Measurements from ENCODE around the gene MCC.

MCC gene

DNA sequence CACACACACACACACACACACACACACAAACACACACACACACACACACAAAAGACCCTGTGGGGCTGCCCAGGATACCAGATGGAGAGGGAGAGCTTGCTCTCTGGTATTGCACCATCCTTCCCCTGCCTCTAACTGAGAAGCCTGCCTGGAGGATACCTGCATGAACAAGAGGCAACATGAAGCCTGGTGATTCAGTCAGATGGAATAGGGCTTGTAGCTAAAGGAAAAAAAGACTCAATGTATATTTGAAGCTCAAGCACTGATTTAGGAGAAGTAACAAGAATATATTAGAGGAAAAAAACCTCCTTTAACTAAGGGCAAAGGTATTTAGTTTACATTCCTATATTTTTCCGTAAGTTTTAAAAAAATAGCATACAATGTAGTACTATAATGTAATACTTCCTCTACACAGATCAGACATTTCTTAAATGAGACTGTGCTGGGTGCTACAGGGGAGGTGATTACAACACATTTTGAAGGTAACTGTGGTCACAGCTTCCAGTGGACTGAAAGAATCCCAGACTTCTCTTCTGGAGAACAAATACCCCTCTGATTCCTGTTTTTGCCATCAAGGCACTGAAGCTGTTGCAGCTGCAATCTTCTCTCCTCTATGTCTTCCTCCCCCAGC lies 342.4 kb downstream of the MCC start:
- DNase-seq (ENCODE audit: insufficient read length, low spot score) (no peak), FAIRE-seq (no peak)
- TF ChIP-seq SPI1 (IDR thresholded peaks at IDR 0.05; ENCODE audit: low read depth, low read length) (no peak), POLR2A (IDR thresholded peaks at IDR 0.05; ENCODE audit: low read depth, low read length) (no peak), POLR2AphosphoS5 (IDR thresholded peaks at IDR 0.05; ENCODE audit: low read depth, low read length) (no peak), POU2F2 (IDR thresholded peaks at IDR 0.05; ENCODE audit: low read depth, low read length) (no peak), PAX5 (IDR thresholded peaks at IDR 0.05; ENCODE audit: insufficient read depth, low read length, severe bottlenecking) (no peak), TAF1 (IDR thresholded peaks at IDR 0.05; ENCODE audit: low read depth, low read length) (no peak)

DNA sequence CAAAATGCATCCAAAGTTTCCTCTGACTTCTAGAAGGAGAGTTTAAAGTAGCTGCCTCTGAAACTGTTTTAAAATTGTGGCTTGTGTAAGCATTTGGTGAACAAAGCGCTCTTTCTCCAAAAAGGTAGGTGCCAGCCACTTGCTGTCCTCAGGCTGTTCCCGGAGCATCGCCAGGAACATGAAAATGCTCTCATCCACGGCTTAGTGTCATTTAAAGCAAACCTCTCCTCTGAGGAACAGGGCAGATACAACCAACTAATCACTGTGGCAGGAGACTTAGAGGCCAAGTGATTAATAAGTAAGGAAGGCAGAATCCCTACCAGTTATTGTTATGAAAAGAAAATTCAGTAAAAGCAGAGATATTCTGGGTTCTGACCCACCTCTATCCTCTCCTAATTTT lies 346.1 kb downstream of the MCC start:
- TF ChIP-seq PAX5 (IDR thresholded peaks at IDR 0.05; ENCODE audit: insufficient read depth, low read length, severe bottlenecking) (no peak), POLR2AphosphoS5 (IDR thresholded peaks at IDR 0.05; ENCODE audit: low read depth, low read length) (no peak), POLR2A (IDR thresholded peaks at IDR 0.05; ENCODE audit: low read depth, low read length) (no peak), SPI1 (IDR thresholded peaks at IDR 0.05; ENCODE audit: low read depth, low read length) (no peak), POU2F2 (IDR thresholded peaks at IDR 0.05; ENCODE audit: low read depth, low read length) (no peak), TAF1 (IDR thresholded peaks at IDR 0.05; ENCODE audit: low read depth, low read length) (no peak)
- no peak for FAIRE-seq

DNA sequence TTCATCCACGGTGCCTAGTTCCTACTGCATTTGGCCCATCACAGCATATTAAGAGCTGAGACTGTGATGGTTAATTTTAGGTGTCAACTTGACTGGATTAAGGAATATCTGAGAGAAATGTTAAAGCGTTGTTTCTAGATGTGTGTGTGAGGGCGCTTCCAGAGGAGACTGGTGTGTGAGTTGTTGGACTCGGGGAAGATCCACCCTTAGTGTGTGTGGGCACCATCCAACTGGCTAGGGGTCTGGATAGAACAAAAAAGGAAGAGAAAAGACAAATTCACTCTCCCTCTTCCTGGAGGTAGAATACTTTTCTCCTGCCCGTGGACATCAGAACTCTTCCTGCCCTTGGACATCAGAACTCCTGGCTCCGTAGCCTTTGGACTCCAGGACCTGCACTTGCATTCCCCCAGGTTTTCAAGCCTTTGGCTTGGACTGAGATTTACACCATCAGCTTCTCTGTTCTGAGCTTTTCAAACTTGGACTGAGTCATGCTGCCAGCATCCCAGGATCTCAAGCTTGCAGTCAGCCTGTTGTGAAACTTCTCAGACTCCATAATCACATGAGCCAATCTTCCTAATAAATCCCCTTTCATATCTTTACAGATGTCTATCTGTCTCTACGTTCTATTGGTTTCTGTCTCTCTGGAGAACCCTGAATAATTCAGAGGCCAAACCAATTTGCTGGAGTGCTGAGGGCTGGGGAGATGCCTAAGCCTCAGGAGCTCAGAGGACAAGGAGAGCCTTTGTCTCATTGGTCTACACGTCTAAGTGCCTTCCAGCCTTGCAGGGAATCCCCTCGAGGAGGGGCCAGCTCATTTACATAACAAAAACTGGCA lies 347.2 kb downstream of the MCC start:
- DNase-seq (ENCODE audit: insufficient read length, low spot score), result no peak
- FAIRE-seq, result no peak
- TF ChIP-seq PAX5 (IDR thresholded peaks at IDR 0.05; ENCODE audit: insufficient read depth, low read length, severe bottlenecking) (no peak), SPI1 (IDR thresholded peaks at IDR 0.05; ENCODE audit: low read depth, low read length) (no peak), POLR2A (IDR thresholded peaks at IDR 0.05; ENCODE audit: low read depth, low read length) (no peak), TAF1 (IDR thresholded peaks at IDR 0.05; ENCODE audit: low read depth, low read length) (no peak), POU2F2 (IDR thresholded peaks at IDR 0.05; ENCODE audit: low read depth, low read length) (no peak), POLR2AphosphoS5 (IDR thresholded peaks at IDR 0.05; ENCODE audit: low read depth, low read length) (no peak)

More for the DNA sequence above, 346.1 kb downstream of the MCC start:
- DNase-seq (ENCODE audit: insufficient read length, low spot score), result no peak

DNA sequence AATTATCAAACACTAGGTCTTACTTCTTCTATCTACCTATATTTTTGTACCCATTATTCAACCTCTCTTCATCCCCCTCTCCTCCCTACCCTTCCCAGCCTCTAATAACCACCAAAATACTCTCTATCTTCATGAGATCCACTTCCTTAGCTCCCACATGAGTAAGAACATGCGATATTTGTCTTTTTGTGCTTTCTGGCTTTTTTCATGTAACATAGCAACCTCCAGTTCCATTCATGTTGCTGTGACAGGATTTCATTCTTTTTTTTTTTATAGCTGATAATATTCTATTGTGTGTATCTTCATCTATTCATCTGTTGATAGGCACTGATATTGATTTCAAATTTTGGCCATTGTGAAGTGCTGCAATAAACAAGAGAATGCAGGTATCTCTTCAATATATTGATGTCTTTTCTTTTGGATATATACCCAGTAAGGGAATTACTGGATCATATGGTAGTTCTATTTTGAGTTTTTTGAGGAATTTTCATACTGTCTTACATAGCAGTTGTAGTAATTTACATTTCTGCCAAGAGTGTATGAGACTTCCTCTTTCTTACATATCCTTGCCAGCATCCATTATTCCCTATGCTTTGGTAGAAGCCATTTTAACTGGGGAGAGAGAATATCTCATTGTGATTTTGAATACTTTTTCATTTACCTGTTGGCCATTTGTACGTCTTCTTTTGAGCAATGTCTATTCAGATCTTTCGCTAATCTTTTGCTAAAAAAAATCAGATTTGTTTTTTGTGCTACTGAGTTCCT lies 354.9 kb downstream of the MCC start:
- no peak for FAIRE-seq

DNA sequence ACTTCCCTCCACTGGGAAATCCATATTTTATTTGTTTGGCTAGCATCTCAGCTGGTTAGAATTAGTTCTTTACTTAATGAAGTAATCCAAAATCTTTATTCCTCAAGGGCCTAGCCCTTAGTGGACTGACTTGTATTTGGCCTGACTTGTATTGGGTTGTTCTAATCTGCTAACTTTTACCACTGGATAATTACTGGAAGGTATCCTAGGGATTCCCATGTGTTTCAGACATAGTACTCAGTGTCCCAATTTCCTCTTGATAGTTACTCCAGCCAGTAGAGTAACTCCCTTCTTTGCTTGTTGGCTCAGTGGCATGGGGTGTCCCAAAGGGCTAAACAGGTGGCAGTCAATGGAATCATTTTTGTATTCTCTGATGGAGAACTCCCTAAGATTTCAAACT lies 355.7 kb downstream of the MCC start:
- TF ChIP-seq SPI1 (IDR thresholded peaks at IDR 0.05; ENCODE audit: low read depth, low read length) (no peak), POLR2A (IDR thresholded peaks at IDR 0.05; ENCODE audit: low read depth, low read length) (no peak), TAF1 (IDR thresholded peaks at IDR 0.05; ENCODE audit: low read depth, low read length) (no peak), POLR2AphosphoS5 (IDR thresholded peaks at IDR 0.05; ENCODE audit: low read depth, low read length) (no peak), PAX5 (IDR thresholded peaks at IDR 0.05; ENCODE audit: insufficient read depth, low read length, severe bottlenecking) (no peak), POU2F2 (IDR thresholded peaks at IDR 0.05; ENCODE audit: low read depth, low read length) (no peak)
- DNase-seq (ENCODE audit: insufficient read length, low spot score) (no peak), FAIRE-seq (no peak)

More for the DNA sequence above, 354.9 kb downstream of the MCC start:
- no peak for DNase-seq (ENCODE audit: insufficient read length, low spot score)
- TF ChIP-seq TAF1 (IDR thresholded peaks at IDR 0.05; ENCODE audit: low read depth, low read length), result no peak
- TF ChIP-seq POLR2A (IDR thresholded peaks at IDR 0.05; ENCODE audit: low read depth, low read length), result no peak
- no peak for TF ChIP-seq PAX5 (IDR thresholded peaks at IDR 0.05; ENCODE audit: insufficient read depth, low read length, severe bottlenecking)
- no peak for TF ChIP-seq POU2F2 (IDR thresholded peaks at IDR 0.05; ENCODE audit: low read depth, low read length)
- TF ChIP-seq SPI1 (IDR thresholded peaks at IDR 0.05; ENCODE audit: low read depth, low read length), result no peak
- TF ChIP-seq POLR2AphosphoS5 (IDR thresholded peaks at IDR 0.05; ENCODE audit: low read depth, low read length), result no peak

DNA sequence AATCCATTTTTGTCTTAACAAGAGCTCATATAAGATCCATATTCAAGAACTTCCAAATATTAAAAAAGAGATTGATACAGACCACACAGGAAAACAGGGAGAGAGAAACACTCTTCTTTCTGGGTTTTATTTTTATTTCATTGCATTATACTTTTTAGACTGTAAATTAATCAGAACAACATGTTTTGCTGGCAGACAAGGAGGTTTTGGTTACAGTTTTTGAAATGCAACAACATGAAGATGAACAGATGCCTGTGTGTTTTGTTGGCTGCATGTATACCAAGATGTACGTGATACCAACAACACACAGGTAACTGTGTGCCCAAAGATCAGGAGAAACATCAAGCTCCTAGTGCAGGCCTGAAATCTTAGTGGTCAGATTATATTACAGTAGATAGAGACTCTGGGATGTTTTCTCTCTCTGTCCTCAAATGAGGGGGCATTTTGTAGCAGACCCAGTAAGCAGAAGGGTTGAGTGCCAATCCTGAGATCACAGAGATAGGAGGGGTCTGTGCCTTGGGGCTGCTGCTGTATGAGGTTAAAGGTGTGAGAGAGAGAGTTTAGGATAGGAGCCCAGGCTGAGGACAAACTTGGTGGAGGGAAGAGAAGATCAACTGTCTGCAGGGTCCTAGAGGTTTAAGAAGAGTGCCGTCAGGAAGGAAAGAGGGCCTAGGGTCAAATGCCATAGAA lies 359.5 kb downstream of the MCC start:
- no peak for TF ChIP-seq POLR2A (IDR thresholded peaks at IDR 0.05; ENCODE audit: low read depth, low read length)
- no peak for TF ChIP-seq POU2F2 (IDR thresholded peaks at IDR 0.05; ENCODE audit: low read depth, low read length)
- TF ChIP-seq PAX5 (IDR thresholded peaks at IDR 0.05; ENCODE audit: insufficient read depth, low read length, severe bottlenecking), result no peak
- no peak for TF ChIP-seq TAF1 (IDR thresholded peaks at IDR 0.05; ENCODE audit: low read depth, low read length)
- no peak for TF ChIP-seq POLR2AphosphoS5 (IDR thresholded peaks at IDR 0.05; ENCODE audit: low read depth, low read length)
- no peak for TF ChIP-seq SPI1 (IDR thresholded peaks at IDR 0.05; ENCODE audit: low read depth, low read length)
- DNase-seq (ENCODE audit: insufficient read length, low spot score) (no peak), FAIRE-seq (no peak)

DNA sequence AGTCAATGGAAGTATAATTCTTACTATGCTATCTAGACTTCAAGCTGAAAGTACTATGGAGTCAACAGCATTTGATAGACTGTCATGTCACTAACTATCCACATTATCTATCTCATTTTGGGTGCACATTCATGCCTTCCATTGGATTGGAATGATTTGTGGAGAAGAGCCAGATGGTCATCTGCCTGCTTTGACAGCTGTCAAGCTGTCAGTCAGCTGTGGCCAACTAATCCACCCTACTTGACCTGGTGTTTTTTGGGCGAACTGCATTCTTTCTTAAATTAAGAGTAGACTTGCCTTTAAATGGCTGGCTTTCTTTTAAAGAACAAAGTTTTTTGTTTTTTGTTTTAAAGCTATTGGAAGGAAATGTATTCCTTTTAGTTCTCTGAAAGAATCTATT lies 360.2 kb downstream of the MCC start:
- no peak for TF ChIP-seq SPI1 (IDR thresholded peaks at IDR 0.05; ENCODE audit: low read depth, low read length)
- TF ChIP-seq TAF1 (IDR thresholded peaks at IDR 0.05; ENCODE audit: low read depth, low read length), result no peak
- no peak for TF ChIP-seq POLR2A (IDR thresholded peaks at IDR 0.05; ENCODE audit: low read depth, low read length)
- TF ChIP-seq POU2F2 (IDR thresholded peaks at IDR 0.05; ENCODE audit: low read depth, low read length), result no peak
- TF ChIP-seq PAX5 (IDR thresholded peaks at IDR 0.05; ENCODE audit: insufficient read depth, low read length, severe bottlenecking), result no peak
- TF ChIP-seq POLR2AphosphoS5 (IDR thresholded peaks at IDR 0.05; ENCODE audit: low read depth, low read length), result no peak
- no peak for DNase-seq (ENCODE audit: insufficient read length, low spot score)
- FAIRE-seq, result no peak

DNA sequence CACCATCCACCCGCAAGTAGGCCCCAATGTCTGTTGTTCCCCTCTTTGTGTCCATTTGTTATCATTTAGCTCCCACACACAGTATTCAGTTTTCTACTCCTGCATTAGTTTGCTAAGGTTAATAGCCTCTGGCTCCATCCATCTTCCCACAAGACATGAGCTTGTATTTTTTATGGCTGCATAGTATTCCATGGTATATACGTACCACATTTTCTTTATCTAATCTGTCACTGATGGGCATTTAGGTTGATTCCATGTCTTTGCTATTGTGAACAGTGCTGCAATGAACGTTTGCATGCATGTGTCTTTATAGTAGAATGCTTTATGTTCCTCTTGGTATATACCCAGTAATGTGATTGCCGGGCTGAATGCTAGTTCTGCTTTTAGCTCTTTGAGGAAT lies 361.2 kb downstream of the MCC start:
- DNase-seq (ENCODE audit: insufficient read length, low spot score) (no peak), FAIRE-seq (no peak)
- TF ChIP-seq POU2F2 (IDR thresholded peaks at IDR 0.05; ENCODE audit: low read depth, low read length) (no peak), TAF1 (IDR thresholded peaks at IDR 0.05; ENCODE audit: low read depth, low read length) (no peak), PAX5 (IDR thresholded peaks at IDR 0.05; ENCODE audit: insufficient read depth, low read length, severe bottlenecking) (no peak), SPI1 (IDR thresholded peaks at IDR 0.05; ENCODE audit: low read depth, low read length) (no peak), POLR2A (IDR thresholded peaks at IDR 0.05; ENCODE audit: low read depth, low read length) (no peak), POLR2AphosphoS5 (IDR thresholded peaks at IDR 0.05; ENCODE audit: low read depth, low read length) (no peak)

Measured in GM12891 (cell line).